Measurements from ENCODE around the gene LRP1B.

LRP1B gene

GRCh38 chr2:141386168-141386567 is 744.6 kb downstream of the LRP1B start:
- DNase-seq = no peak

- no peak for DNase-seq
Measured at GRCh38 chr2:141384676-141385075, 746.1 kb downstream of the LRP1B start.

- DNase-seq = no peak
Measured at GRCh38 chr2:141381946-141382345, 748.9 kb downstream of the LRP1B start.

- no peak for DNase-seq
Measured at GRCh38 chr2:141380008-141380979, 750.5 kb downstream of the LRP1B start.

- DNase-seq = no peak
Measured at GRCh38 chr2:141364821-141365220, 766.0 kb downstream of the LRP1B start.

- DNase-seq = no peak
Measured at GRCh38 chr2:141362311-141362710, 768.5 kb downstream of the LRP1B start.

- no peak for DNase-seq
Measured at GRCh38 chr2:141348481-141348880, 782.3 kb downstream of the LRP1B start.

- no peak for DNase-seq
Measured at GRCh38 chr2:141341444-141341843, 789.4 kb downstream of the LRP1B start.

GRCh38 chr2:141331127-141331526 is 799.7 kb downstream of the LRP1B start:
- DNase-seq = no peak

- no peak for DNase-seq
Measured at GRCh38 chr2:141329964-141330363, 800.9 kb downstream of the LRP1B start.

- no peak for DNase-seq
Measured at GRCh38 chr2:141323571-141323970, 807.2 kb downstream of the LRP1B start.

GRCh38 chr2:141317986-141318385 is 812.8 kb downstream of the LRP1B start:
- DNase-seq = no peak

GRCh38 chr2:141316606-141317005 is 814.2 kb downstream of the LRP1B start:
- no peak for DNase-seq

- no peak for DNase-seq
Measured at GRCh38 chr2:141316103-141316502, 814.7 kb downstream of the LRP1B start.

GRCh38 chr2:141313972-141314371 is 816.8 kb downstream of the LRP1B start:
- no peak for DNase-seq

GRCh38 chr2:141311430-141311829 is 819.4 kb downstream of the LRP1B start:
- no peak for DNase-seq

- no peak for DNase-seq
Measured at GRCh38 chr2:141306368-141306767, 824.4 kb downstream of the LRP1B start.

GRCh38 chr2:141301551-141301950 is 829.3 kb downstream of the LRP1B start:
- DNase-seq = no peak

- no peak for DNase-seq
Measured at GRCh38 chr2:141280037-141280436, 850.8 kb downstream of the LRP1B start.

GRCh38 chr2:141271346-141271745 is 859.5 kb downstream of the LRP1B start:
- DNase-seq = no peak

GRCh38 chr2:141264848-141265247 is 866.0 kb downstream of the LRP1B start:
- DNase-seq = no peak

- no peak for DNase-seq
Measured at GRCh38 chr2:141260911-141261310, 869.9 kb downstream of the LRP1B start.

GRCh38 chr2:141259683-141260082 is 871.1 kb downstream of the LRP1B start:
- DNase-seq = no peak

GRCh38 chr2:141242008-141242407 is 888.8 kb downstream of the LRP1B start:
- no peak for DNase-seq

- no peak for DNase-seq
Measured at GRCh38 chr2:141226560-141226959, 904.3 kb downstream of the LRP1B start.
